Gastroesophageal sphincter (tissue), 4 donors: Measurements from ENCODE around the gene RPUSD3. TPM values are rescaled to one million over a fixed set of nuclear protein-coding genes. Genes with fewer than 3 reads are reported as not detected.
A peak's percentile ranks its signal among the peaks of the same experiment; 100 is the strongest.

Source experiments
- ATAC-seq: fragments of 150-250 bp; one replicate; pipeline ENCODE4 v1.9.1; 2016; ENCODE audit warnings: mild to moderate bottlenecking, moderate library complexity
- H3K27ac ChIP-seq, 4 donors: fragments of 200-600 bp; sonication (generic) in 3 of 4; 1 replicate in 3 of 4; 2 replicates in 1 of 4; pipeline ENCODE4 v1.5.1; 2016 to 2019
- H3K27me3 ChIP-seq: fragments of 200-600 bp; sonication (generic); one replicate; pipeline ENCODE4 v1.5.1; 2019
- H3K36me3 ChIP-seq, 2 donors: fragments of 200-600 bp; sonication (generic); one replicate each; pipeline ENCODE4 v1.5.1; 2019; ENCODE audit warnings: control low read depth in 1 of 2
- H3K4me1 ChIP-seq, 3 donors: fragments of 200-600 bp; sonication (generic); 1 replicate in 2 of 3; 2 replicates in 1 of 3; pipeline ENCODE4 v1.5.1; 2016 to 2019; ENCODE audit warnings: control low read depth in 2 of 3
- H3K4me3 ChIP-seq, 2 donors: fragments of 200-600 bp; sonication (generic); one replicate each; pipeline ENCODE4 v1.5.1; 2019; ENCODE audit warnings: mild to moderate bottlenecking in 1 of 2, moderate library complexity in 1 of 2
- H3K9me3 ChIP-seq, 3 donors: fragments of 200-600 bp; sonication (generic); one replicate each; pipeline ENCODE4 v1.5.1; 2017 to 2019; ENCODE audit warnings: control low read depth in 2 of 3
- CTCF ChIP-seq, 4 experiments: fragments of 200-600 bp in 2 of 4; fragments of 450-650 bp in 2 of 4; sonication (generic) in 1 of 4; IDR thresholded peaks; one replicate each; pipeline ENCODE4 v1.5.1; 2017 to 2019; ENCODE audit warnings: antibody characterized with exemption in 4 of 4, mild to moderate bottlenecking in 2 of 4, moderate library complexity in 2 of 4
- EP300 ChIP-seq: sonication (generic); formaldehyde crosslinking; IDR thresholded peaks from one replicate; pipeline ENCODE4 v1.6.1; 2017; ENCODE audit warnings: antibody characterized with exemption, mild to moderate bottlenecking
- POLR2A ChIP-seq, 2 donors: fragments of 450-650 bp; IDR thresholded peaks; one replicate each; pipeline ENCODE4 v1.6.1; 2017; ENCODE audit warnings: antibody characterized with exemption in 2 of 2, mild to moderate bottlenecking in 2 of 2, moderate library complexity in 1 of 2
- POLR2AphosphoS5 ChIP-seq: sonication (generic); formaldehyde crosslinking; IDR thresholded peaks from one replicate; pipeline ENCODE4 v1.6.1; 2017; ENCODE audit warnings: antibody characterized with exemption
- WGBS, 2 donors: methylation state at CpG; one replicate each; pipeline ENCODE4 v1.1.5; 2018; ENCODE audit warnings: low coverage in 1 of 2; 5-methylcytosine and 5-hydroxymethylcytosine counted together
- total RNA-seq, 4 donors: library from RNA; depleted of rRNA; stranded (reverse); fragments of >200 nt; gene quantifications; one replicate each; pipeline ENCODE4 v1.1.0, GENCODE V29; 2016

The RPUSD3 gene
- total RNA-seq, 4 donors from 2014 or later: 23.7 to 43.1 (median 32.6) TPM

- Histone ChIP-seq H3K4me1 (no peaks in the 10 kb centered on the region), H3K9me3 (no peaks in the 10 kb centered on the region), H3K36me3 (peaks cover 0 to 25% of the 10 kb centered on the region in 2 donors), H3K4me3 (no peak overlapping the region), H3K27me3 (no peaks in the 10 kb centered on the region), H3K27ac (no peak overlapping the region)
- 75% methylated on average over 2 of the region's 2 CpGs; no CpG with 5 or more reads in 1 of the 2 donors for WGBS, 2 donors
- ATAC-seq: no peak
- TF ChIP-seq CTCF (IDR thresholded peaks at IDR 0.05): peak in 1 of 4 experiments; percentile 23
- no peak for TF ChIP-seq POLR2AphosphoS5
- TF ChIP-seq EP300: no peak
Observed at GRCh38 chr3:9820946-9821345, 22.9 kb downstream of the RPUSD3 start.

- 63 to 71% methylated on average over 3 to 6 of the region's 12 CpGs for WGBS, 2 donors
- no peak for TF ChIP-seq POLR2AphosphoS5
- TF ChIP-seq CTCF (IDR thresholded peaks at IDR 0.05): no peak
- TF ChIP-seq POLR2A (IDR thresholded peaks at IDR 0.05): no peak
- TF ChIP-seq EP300: no peak
Observed at GRCh38 chr3:9820543-9820942, 23.3 kb downstream of the RPUSD3 start.

GRCh38 chr3:9818666-9819335 lies 25.0 kb downstream of the RPUSD3 start:
- no peak for ATAC-seq
- Histone ChIP-seq H3K27me3 (no peaks in the 10 kb centered on the region), H3K4me1 (no peaks in the 10 kb centered on the region), H3K9me3 (no peaks in the 10 kb centered on the region), H3K27ac (no peak overlapping the region), H3K4me3 (no peak overlapping the region), H3K36me3 (peaks cover 0 to 40% of the 10 kb centered on the region in 2 donors)
- 75 to 90% methylated on average over 1 to 6 of the region's 7 CpGs for WGBS, 2 donors
- TF ChIP-seq POLR2AphosphoS5: no peak
- no peak for TF ChIP-seq CTCF (IDR thresholded peaks at IDR 0.05)
- no peak for TF ChIP-seq EP300
- TF ChIP-seq POLR2A (IDR thresholded peaks at IDR 0.05): no peak

More at GRCh38 chr3:9820543-9820942, 23.3 kb downstream of the RPUSD3 start:
- Histone ChIP-seq H3K36me3 (peaks cover 0 to 25% of the 10 kb centered on the region in 2 donors), H3K4me3 (no peak overlapping the region), H3K9me3 (no peaks in the 10 kb centered on the region), H3K4me1 (no peaks in the 10 kb centered on the region), H3K27ac (no peak overlapping the region), H3K27me3 (no peaks in the 10 kb centered on the region)
- no peak for ATAC-seq

- H3K27ac ChIP-seq: no peak overlapping the region
- WGBS, 2 donors: 100% methylated on average over 5 of the region's 6 CpGs; no CpG with 5 or more reads in 1 of the 2 donors
- H3K9me3 ChIP-seq: no peaks in the 10 kb centered on the region
- no peak for TF ChIP-seq EP300
- TF ChIP-seq POLR2A (IDR thresholded peaks at IDR 0.05): no peak
- TF ChIP-seq CTCF (IDR thresholded peaks at IDR 0.05): no peak
- TF ChIP-seq POLR2AphosphoS5: no peak
- H3K4me3 ChIP-seq: no peak overlapping the region
- H3K36me3 ChIP-seq: peaks cover 0 to 51% of the 10 kb centered on the region in 2 donors
- H3K27me3 ChIP-seq: no peaks in the 10 kb centered on the region
- no peaks in the 10 kb centered on the region for H3K4me1 ChIP-seq
- ATAC-seq: no peak
Observed at GRCh38 chr3:9817436-9817835, 26.4 kb downstream of the RPUSD3 start.

GRCh38 chr3:9815986-9816385 lies 27.8 kb downstream of the RPUSD3 start:
- H3K4me1 ChIP-seq: peaks cover 0 to 9% (median 2%) of the 10 kb centered on the region in 3 donors
- H3K27me3 ChIP-seq: no peaks in the 10 kb centered on the region
- no peak for TF ChIP-seq POLR2AphosphoS5
- TF ChIP-seq EP300: no peak
- ATAC-seq: no peak
- H3K36me3 ChIP-seq: peaks cover 0 to 51% of the 10 kb centered on the region in 2 donors
- no peak overlapping the region for H3K27ac ChIP-seq
- H3K9me3 ChIP-seq: no peaks in the 10 kb centered on the region
- 89 to 100% methylated on average over 1 to 9 of the region's 9 CpGs for WGBS, 2 donors
- no peak overlapping the region for H3K4me3 ChIP-seq
